ENCODE measurements around the gene VIPR1.

VIPR1 gene, protein sequence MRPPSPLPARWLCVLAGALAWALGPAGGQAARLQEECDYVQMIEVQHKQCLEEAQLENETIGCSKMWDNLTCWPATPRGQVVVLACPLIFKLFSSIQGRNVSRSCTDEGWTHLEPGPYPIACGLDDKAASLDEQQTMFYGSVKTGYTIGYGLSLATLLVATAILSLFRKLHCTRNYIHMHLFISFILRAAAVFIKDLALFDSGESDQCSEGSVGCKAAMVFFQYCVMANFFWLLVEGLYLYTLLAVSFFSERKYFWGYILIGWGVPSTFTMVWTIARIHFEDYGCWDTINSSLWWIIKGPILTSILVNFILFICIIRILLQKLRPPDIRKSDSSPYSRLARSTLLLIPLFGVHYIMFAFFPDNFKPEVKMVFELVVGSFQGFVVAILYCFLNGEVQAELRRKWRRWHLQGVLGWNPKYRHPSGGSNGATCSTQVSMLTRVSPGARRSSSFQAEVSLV

DNA sequence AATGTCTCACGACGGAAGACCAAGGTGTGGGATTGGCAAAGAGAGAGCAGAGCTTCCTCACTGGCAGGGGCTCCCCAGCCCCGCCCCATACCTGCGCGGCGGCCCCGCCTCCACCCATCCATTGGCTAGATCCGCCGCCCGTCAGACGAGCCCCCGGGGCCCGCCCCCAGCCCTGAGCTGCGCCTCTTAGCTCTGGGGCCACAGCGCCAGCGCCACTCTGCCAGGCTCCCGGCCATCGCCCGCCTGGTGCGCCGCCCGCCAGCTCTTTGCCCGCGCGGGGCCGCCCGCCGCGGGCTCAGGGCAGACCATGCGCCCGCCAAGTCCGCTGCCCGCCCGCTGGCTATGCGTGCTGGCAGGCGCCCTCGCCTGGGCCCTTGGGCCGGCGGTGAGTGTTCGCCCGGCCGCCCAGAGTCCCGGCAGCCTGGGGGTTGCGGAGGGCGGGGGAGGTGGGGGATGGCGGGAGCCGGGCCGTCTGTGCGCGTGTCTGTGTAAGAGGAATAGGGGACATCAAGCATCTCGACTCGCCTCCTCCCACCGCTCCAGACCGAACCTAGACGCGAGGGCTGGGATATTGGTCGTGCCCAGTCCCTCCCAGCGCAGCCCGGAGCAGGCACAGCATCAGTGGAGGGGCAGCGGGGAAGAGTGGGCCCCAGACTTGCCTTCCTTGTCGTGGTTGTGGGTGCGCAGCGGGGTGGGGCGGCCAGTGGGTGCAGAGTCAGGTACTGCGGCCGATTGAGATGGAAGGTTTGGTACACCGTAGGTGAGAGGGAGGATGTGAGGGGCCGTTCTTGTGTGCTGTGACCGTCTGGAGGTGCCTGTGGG is at the start of gene VIPR1:
VIPR1 (plus strand) TSS at position 215 of the 822 bp plus-strand sequence; CDS start at position 308, 93 bp downstream.
- DNase-seq (ENCODE audit: insufficient read length, low spot score) (peak; percentile 85), FAIRE-seq (peak; percentile 75)

DNA sequence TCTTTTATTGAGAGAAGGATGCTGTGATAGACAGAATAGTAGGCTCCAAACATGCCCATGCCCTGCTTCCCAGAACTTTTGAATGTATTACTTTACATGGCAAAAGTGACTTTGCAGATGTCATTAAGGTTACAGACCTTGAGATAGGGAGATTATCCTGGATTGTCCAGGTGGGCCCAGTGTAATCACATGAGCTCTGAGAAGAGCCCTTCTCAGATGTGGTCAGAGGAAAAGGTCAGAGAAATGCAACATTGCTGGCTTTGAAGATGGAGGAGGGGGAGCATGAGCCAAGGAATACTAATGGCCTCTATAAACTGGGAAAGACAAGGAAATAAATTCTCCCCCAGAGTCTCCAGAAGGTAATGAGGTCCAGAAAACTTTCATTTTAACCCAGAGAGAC is 46.2 kb upstream of the VIPR1 start:
- DNase-seq (ENCODE audit: insufficient read length, low spot score) (no peak), FAIRE-seq (no peak)

DNA sequence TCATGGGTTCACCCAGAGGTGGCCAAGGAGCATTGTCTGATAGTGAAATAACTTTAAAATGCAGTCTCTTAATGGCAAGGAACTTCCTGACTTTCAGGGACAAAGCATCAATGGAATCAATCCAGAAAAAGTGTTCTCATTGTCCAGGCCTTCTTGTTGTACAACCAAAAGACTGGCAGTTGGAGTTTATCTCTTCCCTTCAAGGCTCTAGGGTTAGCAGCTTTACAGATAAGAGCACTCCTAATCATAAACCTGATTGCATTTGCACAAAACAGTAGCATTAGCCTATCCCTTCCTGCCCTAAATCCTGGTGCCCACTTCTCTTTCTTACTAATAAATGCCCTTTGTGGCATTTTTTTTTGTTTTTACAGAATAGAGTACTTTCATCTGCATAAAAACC is 43.3 kb upstream of the VIPR1 start:
- no peak for DNase-seq (ENCODE audit: insufficient read length, low spot score)
- no peak for FAIRE-seq

DNA sequence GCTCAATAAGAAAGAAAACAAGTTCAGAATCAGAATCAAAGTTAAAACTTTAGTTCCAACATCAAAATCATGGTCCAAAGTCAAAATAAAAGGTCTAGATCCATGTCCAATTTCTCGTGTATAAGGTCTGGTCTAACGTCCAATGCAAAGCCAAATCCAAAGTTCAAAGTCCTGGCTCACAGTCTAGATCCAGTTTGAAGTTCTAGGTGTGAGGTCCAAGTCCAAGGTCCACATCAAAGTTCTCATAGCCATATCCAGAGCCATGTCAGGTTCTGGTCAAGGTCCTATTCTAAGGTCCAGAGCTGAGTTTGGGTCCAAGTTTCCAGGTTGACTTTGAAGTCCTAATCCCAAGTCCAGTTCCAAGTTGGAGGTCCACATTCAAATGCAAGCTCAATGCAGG is 40.7 kb upstream of the VIPR1 start:
- no peak for DNase-seq (ENCODE audit: insufficient read length, low spot score)
- no peak for FAIRE-seq

DNA sequence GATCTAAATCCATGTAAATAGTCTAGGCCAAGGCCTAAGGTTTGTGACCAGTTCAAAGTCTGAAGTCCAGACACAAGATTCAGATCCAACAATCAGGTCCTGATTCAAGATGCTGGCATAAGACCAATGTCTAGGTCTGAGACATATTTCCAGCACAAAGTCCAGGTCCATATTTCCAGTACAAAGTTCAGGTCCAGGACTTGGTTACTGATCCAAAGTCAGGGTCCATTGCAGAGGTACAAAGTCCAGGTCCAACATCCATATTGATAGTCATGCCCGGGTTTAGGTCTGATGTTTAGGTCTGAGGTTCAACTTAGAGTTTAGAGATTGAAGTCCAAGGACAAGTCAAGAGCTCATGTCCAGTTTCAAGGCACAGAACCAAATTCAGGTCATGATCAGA is 39.4 kb upstream of the VIPR1 start:
- FAIRE-seq (no peak), DNase-seq (ENCODE audit: insufficient read length, low spot score) (no peak)

DNA sequence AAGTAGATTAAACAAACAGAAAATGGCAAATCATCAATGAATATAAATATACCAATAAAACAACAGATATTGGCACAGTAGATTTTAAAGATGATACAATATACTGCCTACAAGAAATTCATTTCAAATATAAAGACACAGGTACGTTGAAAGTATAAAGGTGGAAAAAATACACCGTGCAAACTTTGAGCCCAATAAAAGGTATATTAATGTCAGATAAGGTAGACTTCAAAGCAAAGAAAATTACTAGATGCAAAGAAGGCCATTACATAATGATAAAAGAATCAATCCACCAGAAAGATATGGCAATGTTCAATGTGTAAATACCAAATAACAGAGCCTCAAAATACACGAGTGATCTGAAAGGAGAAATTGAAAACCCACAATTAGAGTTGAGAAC is 34.3 kb upstream of the VIPR1 start:
- no peak for DNase-seq (ENCODE audit: insufficient read length, low spot score)
- no peak for FAIRE-seq

DNA sequence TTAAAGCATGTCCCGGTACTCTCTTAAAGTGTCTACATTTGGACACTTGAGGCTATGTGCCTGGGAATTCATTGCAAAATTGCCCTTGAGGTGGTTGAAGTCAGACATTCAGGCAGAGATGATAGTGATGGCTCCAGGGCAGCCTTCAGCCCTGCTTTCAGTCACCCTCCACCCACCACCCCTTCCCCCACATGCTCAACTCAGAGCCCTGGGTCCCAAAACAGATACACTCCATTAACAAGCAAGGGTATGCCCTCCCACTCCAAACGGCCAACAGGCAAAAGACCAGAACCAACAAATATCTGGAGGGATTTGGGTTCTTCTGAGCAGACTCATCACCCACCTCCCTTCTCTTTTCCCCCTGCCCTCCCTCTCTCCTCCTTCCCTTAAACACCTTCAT is 29.9 kb upstream of the VIPR1 start:
- no peak for FAIRE-seq
- DNase-seq (ENCODE audit: insufficient read length, low spot score) = no peak

DNA sequence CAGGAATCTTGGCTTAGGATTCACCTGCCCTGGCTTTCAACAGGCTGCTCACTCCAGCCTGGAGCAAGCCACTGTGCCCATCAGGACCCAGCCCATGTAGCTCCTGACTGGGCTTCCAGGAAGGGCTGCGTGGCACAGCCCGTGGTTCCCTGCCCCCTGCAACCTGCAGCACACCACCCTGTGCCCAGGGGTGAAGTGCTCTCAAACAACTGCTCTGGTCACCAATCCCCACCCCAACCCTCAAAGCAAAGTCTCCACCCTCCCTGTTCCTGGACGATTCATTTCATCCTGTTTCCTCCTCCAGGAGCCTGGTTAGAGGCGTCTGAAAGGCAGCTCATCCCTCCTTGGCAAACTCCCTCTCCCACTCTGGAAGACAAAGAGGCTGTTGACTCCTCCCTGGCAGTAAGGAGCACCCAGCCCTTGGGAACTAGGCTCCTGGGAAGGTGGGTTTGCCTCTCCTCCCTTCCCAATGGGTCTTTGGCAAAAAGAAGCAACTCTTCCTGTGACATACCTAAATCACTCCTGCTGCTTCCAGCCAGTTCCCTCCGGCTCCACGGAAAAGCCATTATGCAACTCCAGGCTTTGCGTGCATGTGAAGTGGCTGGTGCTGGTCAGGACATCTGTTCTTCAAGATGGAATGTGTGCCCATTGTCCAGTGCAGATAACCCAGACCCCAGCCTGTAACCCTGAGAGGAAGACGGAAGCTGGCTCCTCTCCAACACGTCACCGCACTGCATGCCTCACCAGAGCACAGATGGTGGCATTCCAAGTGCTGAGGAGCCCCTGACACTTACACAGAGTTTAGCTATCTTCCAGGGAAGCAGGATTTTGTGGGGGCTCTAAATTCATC is 29.1 kb upstream of the VIPR1 start:
- DNase-seq (ENCODE audit: insufficient read length, low spot score) (no peak), FAIRE-seq (no peak)

DNA sequence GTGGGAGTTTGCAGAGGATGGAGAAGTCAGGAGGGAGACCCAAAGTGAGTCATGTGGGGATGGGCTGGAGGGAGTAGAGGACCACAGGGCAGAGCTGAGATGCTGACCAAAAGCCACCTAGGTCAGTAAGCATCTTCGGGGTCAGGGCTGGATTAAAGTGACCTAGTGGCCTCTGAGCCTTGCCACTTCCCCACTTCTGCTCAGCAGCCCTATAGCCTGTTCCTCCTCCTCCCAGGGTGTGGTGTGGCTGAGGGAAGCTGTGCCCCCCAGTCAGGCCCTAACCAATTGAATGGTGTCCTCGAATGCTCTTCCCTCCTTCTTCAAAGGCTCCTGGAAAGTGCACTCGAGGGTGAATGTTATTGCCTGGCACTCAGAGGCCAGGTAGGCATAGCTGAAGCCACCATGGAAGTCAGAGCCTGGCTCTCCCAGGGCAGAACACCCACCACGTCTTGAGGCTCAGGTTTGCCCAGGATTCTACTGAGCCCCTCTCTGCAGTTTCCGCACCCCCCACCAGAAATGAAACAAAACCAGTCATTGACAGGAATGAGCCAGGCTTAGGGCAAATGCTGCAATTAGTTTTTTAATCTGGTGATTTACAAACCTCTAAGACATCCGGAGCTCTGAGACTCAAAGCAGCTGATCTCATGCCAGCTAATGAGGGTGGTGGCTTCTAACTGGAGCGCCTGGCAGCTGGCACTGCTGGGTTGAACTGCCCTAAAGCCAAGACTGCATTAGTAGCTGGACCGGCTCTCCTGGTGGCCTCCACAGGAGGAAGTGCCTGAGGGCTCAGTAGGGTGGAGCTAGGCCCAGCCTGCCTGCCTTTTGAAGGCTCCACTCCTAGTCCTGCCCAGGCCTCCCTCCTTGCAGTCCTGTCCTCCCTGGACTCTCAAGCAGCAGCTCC is 26.0 kb upstream of the VIPR1 start:
- FAIRE-seq (no peak), DNase-seq (ENCODE audit: insufficient read length, low spot score) (no peak)

DNA sequence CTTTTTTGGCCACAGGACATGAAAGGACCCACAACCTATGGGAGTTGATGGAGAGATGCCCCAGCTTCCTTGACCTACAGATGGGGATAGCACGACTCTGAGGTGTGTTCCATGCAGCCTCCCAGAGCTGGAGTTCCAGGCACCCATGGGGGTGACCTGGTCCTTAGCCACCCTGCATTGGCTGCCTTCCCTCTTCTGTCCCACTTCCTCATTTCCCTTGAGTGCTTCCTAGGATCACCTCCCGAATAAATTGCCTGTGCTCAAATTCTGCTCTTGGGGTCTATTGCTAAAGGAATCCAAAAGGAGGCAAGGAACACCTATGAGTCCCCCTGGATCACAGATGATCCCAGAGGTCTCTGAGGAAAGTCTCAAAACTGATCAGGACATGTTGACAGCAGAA is 24.7 kb upstream of the VIPR1 start:
- DNase-seq (ENCODE audit: insufficient read length, low spot score) (no peak), FAIRE-seq (no peak)

DNA sequence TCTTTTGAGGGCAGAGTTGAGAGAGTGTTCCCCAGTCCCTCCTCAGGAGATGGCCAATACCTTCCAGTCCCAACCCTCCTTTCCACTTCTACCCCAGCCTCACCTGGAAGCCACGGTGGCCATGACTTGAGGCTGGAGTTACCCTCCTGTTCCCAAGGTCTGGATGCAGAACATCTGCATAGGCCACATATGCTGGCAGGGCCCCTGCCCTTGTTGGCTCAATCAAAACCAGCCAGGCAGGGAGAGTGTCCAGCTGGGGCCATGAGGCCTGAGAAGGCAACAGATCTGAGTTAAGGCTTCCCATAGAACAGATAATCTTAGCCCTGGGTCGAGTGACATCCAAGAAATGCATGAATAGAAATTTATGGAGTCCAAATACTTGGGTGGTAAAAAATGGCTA is 23.6 kb upstream of the VIPR1 start:
- no peak for FAIRE-seq
- no peak for DNase-seq (ENCODE audit: insufficient read length, low spot score)

DNA sequence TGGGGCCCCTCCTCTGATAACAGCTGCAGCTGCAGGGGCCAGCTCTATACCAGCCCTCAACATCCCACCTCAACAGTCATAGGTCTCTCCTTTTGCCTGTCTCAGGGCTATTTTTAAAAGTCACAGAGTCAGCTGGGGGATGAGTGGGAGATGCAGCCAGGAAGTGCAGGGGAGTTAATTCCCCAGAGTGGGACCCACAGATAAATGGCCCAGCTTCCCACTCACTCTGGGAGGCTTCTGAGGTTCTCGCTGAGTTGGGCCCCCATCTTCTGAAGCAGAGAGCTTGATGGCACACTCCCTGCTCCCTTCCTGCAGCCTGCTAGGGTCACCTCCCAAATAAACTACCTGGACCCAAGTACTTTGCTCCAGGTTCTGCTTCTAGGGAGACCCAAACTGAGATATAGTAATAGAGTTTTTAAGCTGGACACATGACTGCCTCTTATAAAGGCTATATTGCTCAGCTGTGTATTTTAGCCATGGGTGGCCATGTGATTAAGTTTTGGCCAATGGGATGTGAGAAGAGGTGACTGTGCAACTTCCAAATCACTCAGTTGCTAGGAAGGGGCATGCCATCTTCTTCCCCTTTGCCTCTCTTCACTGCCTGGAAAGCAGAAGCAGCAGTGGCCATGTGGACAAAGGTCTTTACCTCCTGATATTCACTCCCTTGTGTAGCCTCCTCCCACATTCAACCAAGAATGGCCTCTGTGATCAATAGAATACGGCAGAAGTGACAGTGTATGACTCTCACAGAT is 15.5 kb upstream of the VIPR1 start:
- DNase-seq (ENCODE audit: insufficient read length, low spot score) = no peak
- no peak for FAIRE-seq

DNA sequence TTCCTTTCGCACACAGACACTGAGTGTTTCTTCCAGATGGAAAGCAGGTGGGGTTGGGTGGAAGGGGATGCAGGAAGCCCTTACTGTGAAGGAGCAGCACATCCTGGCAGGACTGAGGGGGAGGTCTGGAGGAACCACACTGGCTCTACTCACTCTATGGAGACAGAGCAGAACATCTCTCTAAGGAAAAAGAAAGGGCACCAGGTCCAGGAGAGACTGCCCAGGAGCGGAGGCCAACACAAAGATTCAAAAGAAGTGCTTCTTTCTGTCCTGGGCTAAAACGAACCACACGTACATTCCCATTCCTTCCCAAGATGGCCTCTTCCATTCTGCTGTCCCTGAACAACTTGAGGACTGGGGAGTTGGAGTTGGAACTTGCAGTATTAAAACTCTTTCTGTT is 13.8 kb upstream of the VIPR1 start:
- no peak for DNase-seq (ENCODE audit: insufficient read length, low spot score)
- FAIRE-seq = no peak

DNA sequence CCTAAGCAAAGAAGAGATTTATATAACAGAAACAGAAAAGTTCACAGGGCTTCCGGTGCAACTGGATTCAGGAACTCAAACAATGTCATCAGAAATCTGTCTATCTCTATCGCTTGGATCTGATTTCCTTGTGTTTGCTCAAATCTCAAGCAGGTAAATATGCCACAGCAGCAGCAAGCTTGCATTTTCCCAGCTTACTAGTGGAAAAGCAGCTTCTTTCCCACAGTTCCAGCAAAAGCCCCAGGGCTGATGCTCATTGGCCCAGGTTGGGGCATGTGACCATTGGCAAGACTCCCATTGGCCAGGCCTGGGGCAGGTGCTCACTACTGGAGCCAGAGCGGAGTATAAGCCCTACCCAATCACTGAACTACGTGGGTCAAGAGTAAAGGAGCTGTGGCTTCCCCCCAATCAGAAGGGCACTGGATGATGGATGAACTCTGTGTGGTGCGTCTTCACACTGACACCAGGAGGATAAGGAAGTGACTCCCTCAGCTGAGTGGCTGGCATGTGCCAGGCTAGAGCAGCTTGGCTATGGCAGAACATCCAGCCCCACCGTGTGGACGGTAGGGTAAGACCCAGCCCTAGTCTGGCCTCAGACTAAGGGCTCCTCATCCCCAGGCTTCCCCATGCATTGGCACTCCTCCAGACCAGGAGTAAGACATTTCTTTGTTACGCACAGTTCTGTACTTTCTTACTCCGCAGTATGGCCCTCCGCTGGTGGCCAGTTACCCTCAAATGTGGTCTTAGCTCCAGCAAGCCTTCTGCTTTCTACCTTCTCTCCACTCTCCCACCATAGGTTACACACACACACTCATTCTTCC is 13.1 kb upstream of the VIPR1 start:
- DNase-seq (ENCODE audit: insufficient read length, low spot score) (no peak), FAIRE-seq (no peak)

DNA sequence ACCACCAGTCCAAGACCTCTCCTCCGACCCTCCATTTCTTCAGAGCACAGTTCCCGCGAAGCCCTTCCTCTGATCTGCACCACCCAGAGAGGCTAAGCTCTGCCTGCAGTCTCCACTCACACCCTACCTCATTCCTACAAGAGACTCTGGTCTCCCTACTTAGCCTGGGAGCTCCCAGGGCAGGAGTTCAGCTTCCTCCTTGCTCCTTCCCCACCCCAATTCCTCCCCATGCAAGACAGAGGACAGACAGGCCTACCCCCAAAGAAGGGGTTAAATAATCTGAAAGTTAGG is 12.6 kb upstream of the VIPR1 start:
- FAIRE-seq (no peak), DNase-seq (ENCODE audit: insufficient read length, low spot score) (no peak)

DNA sequence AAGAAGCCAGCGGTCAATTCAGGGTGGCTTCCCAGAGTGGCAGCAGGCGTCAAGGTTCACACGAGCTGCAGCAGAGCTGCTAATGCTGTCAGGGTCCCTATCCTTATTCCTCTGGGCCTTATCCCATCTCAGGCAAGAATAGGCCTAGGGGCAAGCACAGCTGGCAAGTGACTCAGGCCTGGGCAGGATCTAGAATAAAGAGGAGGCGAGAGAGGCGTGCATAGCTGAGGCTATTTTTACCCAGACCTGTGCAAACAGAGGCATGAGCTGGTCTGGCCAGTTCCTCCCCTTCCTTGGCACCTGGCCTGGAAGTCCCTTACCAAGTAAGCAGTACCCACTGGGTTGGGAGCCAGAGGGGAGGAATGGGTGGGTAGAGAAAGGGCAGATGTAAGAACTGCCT is 12.2 kb upstream of the VIPR1 start:
- no peak for DNase-seq (ENCODE audit: insufficient read length, low spot score)
- peak; percentile 99 for FAIRE-seq

DNA sequence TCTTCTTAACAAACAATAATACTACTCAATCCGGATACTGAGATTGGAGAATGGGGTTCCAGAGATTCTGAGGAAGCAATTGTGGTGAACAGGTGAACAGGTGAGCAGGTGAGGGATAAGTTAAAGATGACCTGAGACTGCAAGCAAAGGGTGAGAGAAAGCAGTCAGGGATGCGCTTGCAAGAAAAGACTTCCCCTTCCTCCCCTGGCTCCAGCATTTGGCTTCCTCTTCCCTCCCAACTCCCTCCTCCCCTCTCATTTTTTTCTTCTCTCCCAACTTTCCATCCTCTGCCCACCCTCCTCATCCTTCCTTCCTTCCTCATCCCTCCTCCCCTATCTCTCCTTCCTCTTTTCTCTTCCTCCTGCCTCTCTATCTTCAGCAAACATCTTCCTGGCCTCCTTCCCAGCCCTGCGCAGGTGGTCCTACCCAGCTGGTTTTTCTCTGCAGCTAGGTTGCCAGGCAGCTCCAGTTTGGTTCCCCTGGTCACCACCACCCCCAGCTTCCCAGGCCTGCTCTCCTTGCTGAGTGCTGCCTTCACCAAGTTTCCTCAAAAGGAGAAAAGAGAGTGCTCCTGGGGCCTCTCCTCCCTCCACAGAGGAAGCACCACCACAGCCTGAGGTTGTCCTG is 10.4 kb upstream of the VIPR1 start:
- DNase-seq (ENCODE audit: insufficient read length, low spot score) (no peak), FAIRE-seq (peak; percentile 52)

DNA sequence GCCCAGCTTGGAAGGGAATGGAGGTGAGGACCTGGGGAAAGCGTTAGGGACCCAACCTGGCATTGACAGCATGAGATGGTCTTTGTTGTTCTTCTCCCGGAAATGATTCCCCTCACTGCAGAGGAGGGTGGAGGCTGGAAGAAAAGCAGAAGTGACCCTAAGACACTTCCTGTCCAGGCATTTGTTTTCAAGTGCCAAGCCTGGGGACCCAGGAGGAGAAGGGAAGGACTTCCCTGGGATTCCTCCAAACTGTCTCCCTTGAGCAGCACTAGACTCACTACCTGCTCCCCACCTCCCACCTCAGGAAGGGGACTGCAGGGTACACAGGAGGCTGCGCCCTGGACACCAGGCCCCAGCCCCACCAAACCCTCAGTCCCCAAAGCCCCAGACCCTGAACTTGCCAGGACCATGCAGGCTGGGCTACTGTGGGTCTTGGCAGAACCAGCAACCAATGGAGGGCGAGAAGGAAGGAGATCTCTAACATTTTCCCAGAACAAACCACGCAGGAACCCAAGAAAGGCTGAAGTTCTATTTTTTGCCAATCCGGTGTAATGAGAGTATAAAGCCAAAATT is 9.8 kb upstream of the VIPR1 start:
- DNase-seq (ENCODE audit: insufficient read length, low spot score) (no peak), FAIRE-seq (peak; percentile 65)

All from GM19239 (cell line).